HCT116 (cell line): ENCODE results near the gene MAJIN. TPM values are rescaled to one million over a fixed set of nuclear protein-coding genes. Genes with fewer than 3 reads are reported as not detected.

ENCODE experiments used
- ATAC-seq: fragments of 200-7000 bp; cut with Tn5 transposase; 2 replicates; pipeline ENCODE4 v1.9.1; 2020; ENCODE audit warnings: mild to moderate bottlenecking, moderate library complexity
- BruUV-seq: library from RNA; stranded (reverse); fragments of 400-500 nt; replicated peaks from 2 replicates; lab custom pipeline; 2021; lab: Mats Ljungman, UMichigan
- CTCF ChIA-PET: fragments of 300-600 bp; sonication (Branson Sonifier 250); formaldehyde crosslinking; loops from one replicate; lab custom pipeline; 2021; ENCODE audit warnings: antibody characterized with exemption; lab: Charles Lee
- POLR2A ChIA-PET: fragments of 300-600, 350-600 bp; sonication (Branson Sonifier 250); formaldehyde crosslinking; loops from one replicate; lab custom pipeline; 2021; ENCODE audit warnings: antibody characterized with exemption; lab: Charles Lee
- RAD21 ChIA-PET, 2 experiments: fragments of 300-600 bp; sonication (Branson Sonifier 250); formaldehyde crosslinking; loops; one replicate each; lab custom pipeline; 2023; ENCODE audit warnings: low total read pairs in 2 of 2; ENCODE audit not compliant: uncharacterized antibody in 2 of 2, unreplicated experiment in 2 of 2, low non-redundant PET in 1 of 2; lab: Charles Lee
- DNase-seq: peaks from one replicate; pipeline ENCODE4 v3.0.0-alpha.2; 2010; ENCODE audit warnings: low read depth, low spot score
- H2AFZ ChIP-seq: fragments of 200-600 bp; shearing (Covaris generic), sonication (generic); 2 replicates; pipeline ENCODE4 v1.6.1; 2017; ENCODE audit warnings: low read depth, mixed run types, mixed read lengths, antibody characterized with exemption, low read length; ENCODE audit not compliant: poor library complexity, severe bottlenecking
- H3K27ac ChIP-seq: 2 replicates; pipeline ENCODE4 v1.5.1; 2012; ENCODE audit warnings: low read depth, low read length
- H3K27me3 ChIP-seq: fragments of 200-600 bp; sonication (generic); 2 replicates; pipeline ENCODE4 v1.6.1; 2016; ENCODE audit warnings: mixed run types, low read length, mixed read lengths; ENCODE audit not compliant: insufficient read depth
- H3K36me3 ChIP-seq, 2 experiments: fragments of 200-500 bp in 1 of 2; fragments of 200-600 bp in 1 of 2; sonication (Bioruptor generic) in 1 of 2; sonication (generic) in 1 of 2; 2 replicates each; pipeline versions ENCODE4 v1.5.1 to v1.6.1; 2014 to 2016; ENCODE audit warnings: low read length in 2 of 2, inconsistent platforms in 1 of 2, mixed read lengths in 1 of 2, mixed run types in 1 of 2; ENCODE audit not compliant: insufficient read depth in 2 of 2, control insufficient read depth in 1 of 2
- H3K4me1 ChIP-seq, 2 experiments: fragments of 200-600 bp in 1 of 2; sonication (generic) in 1 of 2; 2 replicates each; pipeline versions ENCODE4 v1.5.1 to v1.6.1; 2012 to 2017; ENCODE audit warnings: low read length in 2 of 2, inconsistent platforms in 1 of 2, mild to moderate bottlenecking in 1 of 2, mixed read lengths in 1 of 2, mixed run types in 1 of 2, moderate library complexity in 1 of 2; ENCODE audit not compliant: insufficient read depth in 2 of 2, control insufficient read depth in 1 of 2
- H3K4me2 ChIP-seq: fragments of 200-600 bp; sonication (generic); 2 replicates; pipeline ENCODE4 v1.6.1; 2017; ENCODE audit warnings: mixed run types, low read length, mixed read lengths
- H3K4me3 ChIP-seq, 2 experiments: fragments of 200-600 bp in 1 of 2; sonication (generic) in 1 of 2; replicated peaks in 1 of 2; 2 replicates each; pipeline ENCODE4 v1.5.1; 2011 to 2016; ENCODE audit warnings: low read length in 2 of 2, control low read depth in 1 of 2, low read depth in 1 of 2, mild to moderate bottlenecking in 1 of 2, mixed read lengths in 1 of 2, mixed run types in 1 of 2
- H3K79me2 ChIP-seq: fragments of 200-600 bp; sonication (generic); 2 replicates; pipeline ENCODE4 v1.6.1; 2017; ENCODE audit warnings: mild to moderate bottlenecking, mixed run types, low read length, moderate library complexity, mixed read lengths; ENCODE audit not compliant: insufficient read depth
- H3K9ac ChIP-seq: fragments of 200-600 bp; sonication (generic); 2 replicates; pipeline ENCODE4 v1.6.1; 2016; ENCODE audit warnings: low read length, mixed read lengths
- H3K9me2 ChIP-seq: fragments of 200-600 bp; sonication (generic), shearing (Covaris generic); 2 replicates; pipeline ENCODE4 v1.6.1; 2017; ENCODE audit warnings: mixed run types, mild to moderate bottlenecking, moderate library complexity; ENCODE audit not compliant: insufficient read depth
- H3K9me3 ChIP-seq, 2 experiments: fragments of 200-500 bp in 1 of 2; fragments of 200-600 bp in 1 of 2; sonication (Bioruptor generic) in 1 of 2; sonication (generic) in 1 of 2; 2 replicates each; pipeline ENCODE4 v1.6.1; 2014 to 2017; ENCODE audit warnings: low read length in 2 of 2, mixed read lengths in 2 of 2, inconsistent platforms in 1 of 2, low read depth in 1 of 2, mild to moderate bottlenecking in 1 of 2, mixed run types in 1 of 2, moderate library complexity in 1 of 2; ENCODE audit not compliant: control insufficient read depth in 1 of 2, insufficient read depth in 1 of 2
- H4K20me1 ChIP-seq: fragments of 200-600 bp; sonication (generic), shearing (Covaris generic); 2 replicates; pipeline ENCODE4 v1.6.1; 2017; ENCODE audit warnings: mixed run types, mild to moderate bottlenecking, moderate library complexity; ENCODE audit not compliant: insufficient read depth
- ATF3 ChIP-seq: IDR thresholded peaks from 2 replicates; pipeline ENCODE4 v1.6.1; 2012
- CBX3 ChIP-seq: IDR thresholded peaks from 2 replicates; pipeline ENCODE4 v1.6.1; 2012; ENCODE audit warnings: low read depth
- ELF1 ChIP-seq: IDR thresholded peaks from 2 replicates; pipeline ENCODE4 v1.6.1; 2012; ENCODE audit warnings: low read depth, borderline replicate concordance
- EZH2phosphoT487 ChIP-seq: fragments of 200-600 bp; IDR thresholded peaks from 2 replicates; pipeline ENCODE4 v1.6.1; 2018; ENCODE audit warnings: antibody characterized with exemption, borderline replicate concordance
- FOSL1 ChIP-seq: IDR thresholded peaks from 2 replicates; pipeline ENCODE4 v1.6.1; 2012; ENCODE audit warnings: low read depth
- POLR2A ChIP-seq: IDR thresholded peaks from 2 replicates; pipeline ENCODE4 v1.7.0; 2011; ENCODE audit warnings: borderline replicate concordance; ENCODE audit not compliant: insufficient read depth, insufficient read length; ENCODE audit errors: extremely low read depth
- POLR2AphosphoS5 ChIP-seq: IDR thresholded peaks from 2 replicates; pipeline ENCODE4 v1.6.1; 2011; ENCODE audit warnings: mild to moderate bottlenecking, low read depth, low read length, moderate library complexity
- SP1 ChIP-seq: IDR thresholded peaks from 2 replicates; pipeline ENCODE4 v1.6.1; 2012; ENCODE audit warnings: low read depth
- TCF7L2 ChIP-seq: IDR thresholded peaks from 2 replicates; pipeline ENCODE4 v1.7.0; 2011; ENCODE audit warnings: borderline replicate concordance, inconsistent platforms; ENCODE audit not compliant: insufficient read depth, insufficient read length; ENCODE audit errors: extremely low read depth
- YY1 ChIP-seq: IDR thresholded peaks from 2 replicates; pipeline ENCODE4 v1.6.1; 2011; ENCODE audit warnings: low read length, low read depth, moderate library complexity, mild to moderate bottlenecking; ENCODE audit not compliant: insufficient replicate concordance; ENCODE audit errors: extremely low read depth
- ZBTB33 ChIP-seq: IDR thresholded peaks from 2 replicates; pipeline ENCODE4 v1.6.1; 2011; ENCODE audit warnings: mild to moderate bottlenecking, low read length, moderate library complexity; ENCODE audit not compliant: insufficient replicate concordance; ENCODE audit errors: extremely low read depth
- ZNF274 ChIP-seq: fragments of 200-500 bp; sonication (Bioruptor generic); IDR thresholded peaks from 2 replicates; pipeline ENCODE4 v1.6.1; 2014; ENCODE audit warnings: mild to moderate bottlenecking, low read depth, low read length, inconsistent platforms
- intact Hi-C: fragments of 100-400 bp; cut with micrococcal nuclease; formaldehyde crosslinking; loops from 2 replicates; pipeline ENCODE4 v1.10.0; 2022
- total RNA-seq: library from RNA; stranded (reverse); gene quantifications from one replicate; pipeline ENCODE4 v1.2.1, GENCODE V29; 2021; ENCODE audit not compliant: unreplicated experiment

The MAJIN gene
- total RNA-seq, 1 experiment from 2014 or later, result not detected

GRCh38 chr11:65019824-65020223 is 47.9 kb upstream of the MAJIN start:
- Histone ChIP-seq H3K9me3 (no peaks in the 10 kb centered on the region), H3K4me3 (no peak overlapping the region), H4K20me1 (no peaks in the 10 kb centered on the region), H3K9me2 (no peaks in the 10 kb centered on the region), H3K79me2 (0 out of 2 replicates have a peak, but pooled peaks cover 4% of the 10 kb centered on the region), H3K4me1 (peaks cover 10 to 15% of the 10 kb centered on the region in 2 experiments; a peak in 3 of 4 replicates), H3K27me3 (no peaks in the 10 kb centered on the region), H3K36me3 (no peaks in the 10 kb centered on the region), H3K9ac (no peak overlapping the region), H3K4me2 (no peak overlapping the region), H2AFZ (no peak overlapping the region), H3K27ac (no peak overlapping the region)
- no TSS peak for BruUV-seq
- no peak for TF ChIP-seq SP1
- no peak for TF ChIP-seq ATF3
- intact Hi-C loops, result loop anchor here (10.0 kb wide), 1 partner anchor 235 kb away; no protein-coding TSS in a partner anchor
- ChIA-PET CTCF (no interaction called here), POLR2A (no interaction called here), RAD21 (no interaction called here)
- ATAC-seq (no peak), DNase-seq (no peak)

- ATAC-seq (no peak), DNase-seq (no peak)
- ChIA-PET RAD21 (no interaction called here), POLR2A (no interaction called here), CTCF (no interaction called here)
- H3K27ac ChIP-seq, result no peak overlapping the region
- no peaks in the 10 kb centered on the region for H3K27me3 ChIP-seq
- intact Hi-C loops, result loop anchor here (10.0 kb wide), 1 partner anchor 237 kb away; no protein-coding TSS in a partner anchor
- H3K4me2 ChIP-seq, result no peak overlapping the region
- no peak overlapping the region for H3K9ac ChIP-seq
- no peaks in the 10 kb centered on the region for H4K20me1 ChIP-seq
- no peak overlapping the region for H3K4me3 ChIP-seq
- 0 out of 2 replicates have a peak, but pooled peaks cover 5% of the 10 kb centered on the region for H3K79me2 ChIP-seq
- peaks cover 14 to 33% of the 10 kb centered on the region in 2 experiments for H3K4me1 ChIP-seq
- H3K36me3 ChIP-seq, result no peaks in the 10 kb centered on the region
- H3K9me3 ChIP-seq, result no peaks in the 10 kb centered on the region
- TF ChIP-seq ATF3, result no peak
- TF ChIP-seq ZBTB33, result no peak
- no peak for TF ChIP-seq ZNF274
- no peak for TF ChIP-seq ELF1
- TF ChIP-seq FOSL1, result no peak
- TF ChIP-seq POLR2AphosphoS5, result no peak
- TF ChIP-seq CBX3, result no peak
- no peak for TF ChIP-seq TCF7L2
- TF ChIP-seq EZH2phosphoT487, result no peak
- TF ChIP-seq SP1, result no peak
- no peak for TF ChIP-seq YY1
- TF ChIP-seq POLR2A, result no peak
- no TSS peak for BruUV-seq
- H3K9me2 ChIP-seq, result no peaks in the 10 kb centered on the region
- no peak overlapping the region for H2AFZ ChIP-seq
Observed at GRCh38 chr11:65017937-65018336, 46.0 kb upstream of the MAJIN start.
